Activated T-helper 2 cell treated with anti-CD3 and anti-CD28 coated beads, Interferon-gamma antibody, Interleukin-2, Interleukin-4, amounts not matched to agents 10 μg/mL and 5 μg/mL and 100 μg/mL, durations not matched to agents 14 hours and 24 hours and 36 hours (primary cell): ENCODE measurements around the gene ESAM. TPM values are rescaled to one million over a fixed set of nuclear protein-coding genes. Genes with fewer than 3 reads are reported as not detected.
A peak's percentile ranks its signal among the peaks of the same experiment; 100 is the strongest.

Source experiments
- DNase-seq: peaks from one replicate; pipeline ENCODE4 v3.0.0; 2021; ENCODE audit warnings: low spot score
- H3K27ac Mint-ChIP-seq: one replicate; pipeline ENCODE4 v1.8.0; 2021; ENCODE audit warnings: mixed read lengths
- H3K27me3 Mint-ChIP-seq: one replicate; pipeline ENCODE4 v1.8.0; 2021; ENCODE audit warnings: low read depth, mixed read lengths
- H3K36me3 Mint-ChIP-seq: one replicate; pipeline ENCODE4 v1.8.0; 2021; ENCODE audit warnings: low read depth, mixed read lengths
- H3K4me1 Mint-ChIP-seq: one replicate; pipeline ENCODE4 v1.8.0; 2021; ENCODE audit warnings: low read depth, mixed read lengths
- H3K4me3 Mint-ChIP-seq: one replicate; pipeline ENCODE4 v1.8.0; 2021; ENCODE audit warnings: low read depth, mild to moderate bottlenecking, moderate library complexity, mixed read lengths
- H3K9me3 Mint-ChIP-seq: one replicate; pipeline ENCODE4 v1.8.0; 2021; ENCODE audit warnings: mixed read lengths
- intact Hi-C: fragments of 100-400 bp; cut with micrococcal nuclease; formaldehyde crosslinking; loops from one replicate; pipeline ENCODE4 v1.15.1; 2023
- total RNA-seq: library from RNA; stranded (reverse); gene quantifications from 2 replicates; pipeline ENCODE4 v1.2.3, GENCODE V29; 2022

ESAM gene, protein sequence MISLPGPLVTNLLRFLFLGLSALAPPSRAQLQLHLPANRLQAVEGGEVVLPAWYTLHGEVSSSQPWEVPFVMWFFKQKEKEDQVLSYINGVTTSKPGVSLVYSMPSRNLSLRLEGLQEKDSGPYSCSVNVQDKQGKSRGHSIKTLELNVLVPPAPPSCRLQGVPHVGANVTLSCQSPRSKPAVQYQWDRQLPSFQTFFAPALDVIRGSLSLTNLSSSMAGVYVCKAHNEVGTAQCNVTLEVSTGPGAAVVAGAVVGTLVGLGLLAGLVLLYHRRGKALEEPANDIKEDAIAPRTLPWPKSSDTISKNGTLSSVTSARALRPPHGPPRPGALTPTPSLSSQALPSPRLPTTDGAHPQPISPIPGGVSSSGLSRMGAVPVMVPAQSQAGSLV
- total RNA-seq, result 0.18 and 0.23 TPM in 2 replicates

DNA sequence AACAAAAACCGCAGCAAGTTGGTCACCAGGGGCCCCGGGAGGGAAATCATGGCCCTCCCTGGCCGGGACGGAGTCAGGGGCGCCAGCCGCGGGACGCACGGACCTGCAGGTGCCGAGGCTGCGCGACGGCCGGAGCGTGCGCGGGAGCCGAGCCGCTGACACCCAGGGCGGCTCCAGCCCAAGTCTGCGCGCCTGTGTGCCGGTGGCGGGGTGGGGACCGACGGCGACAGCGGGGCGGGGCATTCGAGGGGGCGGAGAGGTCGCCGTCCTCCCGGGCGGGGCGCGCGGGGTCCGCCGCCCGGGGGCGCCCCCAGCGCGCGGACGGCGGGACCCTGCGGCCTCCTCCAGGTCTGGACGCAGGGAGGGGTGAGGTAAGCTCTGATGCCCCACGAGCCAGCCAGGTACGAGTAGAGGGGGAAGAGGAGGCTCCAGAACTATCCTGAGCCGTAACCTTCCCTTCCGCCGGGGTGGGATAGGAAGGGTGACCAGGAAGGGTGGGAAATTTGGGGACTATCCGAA, at the start of gene ESAM:
Gene ESAM, minus strand, starts transcription at position 186 of the 519 bp plus-strand sequence. Its CDS starts 136 bp downstream, at position 50.
- Mint-ChIP-seq H3K4me1 (peaks cover 17% of the 10 kb centered on the region), H3K27me3 (peaks cover 44% of the 10 kb centered on the region), H3K9me3 (no peaks in the 10 kb centered on the region), H3K4me3 (peak within 1 kb of the TSS; percentile 98), H3K27ac (peak within 1 kb of the TSS; percentile 67), H3K36me3 (peaks cover 8% of the 10 kb centered on the region)
- intact Hi-C loops, result loop anchor here (2.0 kb wide), 4 partner anchors 15 to 75 kb away; partner anchors contain the start of gene MSANTD2
- DNase-seq, result peak; percentile 64

DNA sequence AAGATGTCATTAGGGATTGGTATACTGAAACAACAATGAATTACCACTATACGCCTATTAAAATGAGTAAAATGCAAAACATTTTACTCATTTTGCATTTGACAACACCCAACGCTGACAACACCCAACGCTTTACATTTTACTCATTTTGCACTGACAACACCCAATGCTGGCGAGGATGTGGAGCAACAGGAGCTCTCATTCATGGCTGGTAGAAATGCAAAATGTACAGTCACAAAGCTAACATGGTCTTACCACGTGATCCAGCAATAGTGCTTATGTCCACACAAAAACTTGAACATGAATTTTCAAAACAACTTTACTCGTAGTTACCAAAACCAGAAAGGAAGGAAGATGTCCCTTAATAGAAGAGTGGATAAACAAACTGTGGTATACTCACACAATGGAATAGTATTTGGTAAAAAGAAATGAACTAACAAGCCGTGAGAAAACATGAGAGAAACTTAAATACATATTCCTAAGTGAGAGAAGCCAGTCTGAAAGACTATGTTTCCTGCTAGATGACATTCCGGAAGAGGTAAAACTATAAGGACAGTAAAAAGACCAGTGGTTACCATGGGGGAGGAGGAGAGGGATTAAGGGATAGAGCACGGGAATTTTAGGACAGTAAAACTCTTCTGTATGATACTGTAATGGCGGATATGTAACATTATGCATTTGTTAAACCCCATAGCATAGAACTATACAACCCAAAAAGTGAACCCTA, 49.5 kb upstream of the ESAM start:
- DNase-seq, result no peak
- no peak overlapping the region for H3K27ac Mint-ChIP-seq
- intact Hi-C loops, result no loop called here
- H3K4me1 Mint-ChIP-seq, result peaks cover 2% of the 10 kb centered on the region
- H3K9me3 Mint-ChIP-seq, result no peaks in the 10 kb centered on the region
- no peak overlapping the region for H3K4me3 Mint-ChIP-seq
- H3K27me3 Mint-ChIP-seq, result peaks cover 39% of the 10 kb centered on the region
- no peaks in the 10 kb centered on the region for H3K36me3 Mint-ChIP-seq

DNA sequence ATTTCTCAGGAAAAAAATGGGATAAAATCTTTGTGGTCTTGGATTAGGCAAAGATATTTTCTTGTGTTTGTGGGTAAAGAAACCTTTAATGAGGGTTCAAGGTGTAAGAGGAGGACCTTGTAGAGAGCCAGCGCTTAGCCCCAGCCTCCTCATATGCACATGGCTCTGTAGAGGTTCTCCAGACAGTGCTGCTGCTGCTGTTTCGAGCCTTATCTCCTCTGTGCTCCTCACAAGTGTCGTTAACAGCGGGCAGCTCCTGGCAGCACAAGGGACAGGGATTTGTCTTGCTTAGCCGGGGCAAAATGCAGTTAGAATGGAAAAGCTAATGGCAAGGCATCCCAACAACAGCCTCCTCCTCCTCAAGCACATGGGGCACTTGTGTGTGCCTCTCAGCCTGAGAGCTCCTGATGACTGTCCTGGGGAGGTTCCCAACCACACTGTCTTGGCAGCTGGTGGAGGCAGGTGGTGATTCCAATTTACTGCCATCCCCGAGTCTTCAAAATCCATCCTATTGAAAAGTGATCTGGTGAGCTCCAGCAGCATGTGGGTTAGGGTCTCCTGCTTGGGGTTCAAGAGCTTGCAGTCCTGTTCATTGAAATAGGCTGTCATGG, 45.7 kb upstream of the ESAM start:
- H3K9me3 Mint-ChIP-seq, result no peaks in the 10 kb centered on the region
- no peak overlapping the region for H3K27ac Mint-ChIP-seq

DNA sequence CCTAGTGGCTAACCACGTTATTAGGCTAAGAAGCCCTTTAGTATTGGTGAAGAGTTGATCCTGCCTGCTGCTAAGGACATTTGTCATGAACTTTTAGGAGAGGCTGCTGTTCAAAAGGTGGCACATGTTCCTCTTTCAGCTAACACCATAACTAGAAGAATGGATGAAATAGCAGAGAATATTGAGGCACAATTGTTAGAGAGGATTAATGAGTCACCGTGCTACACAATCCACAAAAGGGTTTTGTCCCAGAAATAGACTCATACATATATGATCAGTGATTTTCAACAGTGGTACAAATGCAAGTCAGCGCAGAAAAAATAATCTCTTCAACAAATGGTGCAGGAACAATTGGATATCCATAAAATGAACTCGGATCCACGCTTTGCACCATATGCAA, 45.1 kb upstream of the ESAM start:
- H3K27me3 Mint-ChIP-seq, result peaks cover 24% of the 10 kb centered on the region
- intact Hi-C loops, result no loop called here
- H3K9me3 Mint-ChIP-seq, result no peaks in the 10 kb centered on the region
- DNase-seq, result no peak
- no peak overlapping the region for H3K27ac Mint-ChIP-seq
- H3K4me3 Mint-ChIP-seq, result no peak overlapping the region
- H3K4me1 Mint-ChIP-seq, result no peaks in the 10 kb centered on the region
- H3K36me3 Mint-ChIP-seq, result no peaks in the 10 kb centered on the region

More for the DNA sequence above, 45.7 kb upstream of the ESAM start:
- H3K36me3 Mint-ChIP-seq, result no peaks in the 10 kb centered on the region
- H3K4me1 Mint-ChIP-seq, result no peaks in the 10 kb centered on the region
- no peak overlapping the region for H3K4me3 Mint-ChIP-seq
- H3K27me3 Mint-ChIP-seq, result peaks cover 27% of the 10 kb centered on the region
- no peak for DNase-seq
- intact Hi-C loops, result no loop called here

DNA sequence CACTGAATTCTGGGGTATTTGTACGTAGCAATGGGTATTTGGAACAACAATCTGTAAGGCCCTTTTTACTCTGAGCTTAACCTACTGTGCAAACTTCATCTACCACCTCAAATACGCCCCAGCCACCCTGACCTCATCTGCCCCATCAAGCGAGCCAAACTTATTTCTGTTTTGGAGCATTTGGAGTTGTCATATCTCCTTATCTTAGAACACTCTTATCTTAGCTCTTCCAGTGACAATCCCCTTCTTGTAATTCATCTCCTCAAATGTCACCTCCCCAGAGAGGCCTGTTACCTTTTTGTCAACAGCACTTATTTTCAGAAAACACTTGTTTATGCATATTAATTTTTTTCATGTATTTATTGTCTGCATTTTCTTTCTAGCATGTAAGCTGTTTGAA, 42.8 kb upstream of the ESAM start:
- Mint-ChIP-seq H3K27me3 (peaks cover 22% of the 10 kb centered on the region), H3K27ac (no peak overlapping the region), H3K9me3 (no peaks in the 10 kb centered on the region), H3K4me1 (peaks cover 9% of the 10 kb centered on the region), H3K4me3 (no peak overlapping the region), H3K36me3 (no peaks in the 10 kb centered on the region)
- intact Hi-C loops, result loop anchor here (5.0 kb wide), 1 partner anchor 183 kb away; the partner anchor contains the start of gene TBRG1
- no peak for DNase-seq

DNA sequence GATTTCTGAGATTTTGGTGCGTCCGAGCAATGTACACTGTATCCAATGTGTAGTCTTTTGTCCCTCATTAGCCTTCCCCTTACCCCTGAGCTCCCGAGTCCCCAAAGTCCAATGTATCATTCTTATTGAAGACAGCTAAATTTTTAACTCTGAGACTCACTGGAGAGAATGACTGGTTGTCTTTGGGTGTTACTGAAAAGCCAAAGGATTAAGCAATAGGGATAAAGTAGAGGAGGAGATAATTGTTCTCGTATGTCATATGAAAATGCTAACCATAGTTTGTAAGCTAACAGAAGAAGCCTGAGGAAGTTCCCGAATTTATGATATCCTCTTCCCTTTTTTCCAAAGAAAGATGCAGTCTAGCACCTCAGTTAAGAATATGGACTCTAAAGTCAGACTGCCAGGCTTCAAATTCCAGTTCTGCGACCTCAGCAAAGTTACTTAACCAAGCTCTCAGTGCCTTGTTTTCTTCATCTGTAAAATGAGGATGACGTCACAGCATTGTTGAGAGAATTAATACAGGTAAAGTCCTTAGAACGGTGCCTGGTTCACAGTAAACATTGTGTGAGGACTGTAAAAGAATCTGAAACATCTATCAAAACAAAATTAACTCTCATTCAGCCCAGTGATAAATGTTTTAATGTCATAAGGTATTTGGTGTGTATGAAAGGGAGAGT, 39.7 kb upstream of the ESAM start:
- DNase-seq, result no peak
- H3K4me3 Mint-ChIP-seq, result peak overlapping the region; percentile 21
- intact Hi-C loops, result loop anchor here (2.0 to 5.0 kb wide), 2 partner anchors 39 to 179 kb away; partner anchors contain the start of genes ESAM and TBRG1
- peaks cover 8% of the 10 kb centered on the region for H3K36me3 Mint-ChIP-seq
- H3K27ac Mint-ChIP-seq, result no peak overlapping the region
- peaks cover 11% of the 10 kb centered on the region for H3K27me3 Mint-ChIP-seq
- H3K9me3 Mint-ChIP-seq, result no peaks in the 10 kb centered on the region
- peaks cover 23% of the 10 kb centered on the region for H3K4me1 Mint-ChIP-seq

DNA sequence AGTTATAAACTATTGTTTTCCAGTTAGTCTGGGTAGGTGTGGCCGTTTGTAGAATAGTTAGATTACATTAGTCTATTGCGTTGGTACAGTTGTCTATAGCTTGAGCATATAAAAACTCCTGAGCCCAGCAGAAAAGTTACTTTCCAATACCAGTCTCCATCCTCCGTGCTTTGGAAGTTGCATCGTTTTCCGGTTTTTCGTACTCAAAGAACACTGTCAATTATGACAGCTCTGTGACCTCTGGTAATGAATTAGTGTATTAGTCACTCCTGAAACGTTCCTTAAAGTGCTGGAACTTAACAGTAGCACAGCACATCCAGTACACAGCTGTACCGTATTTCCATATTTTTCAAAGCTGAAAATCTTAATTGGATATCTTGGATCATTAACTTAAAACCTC, 38.9 kb upstream of the ESAM start:
- H3K9me3 Mint-ChIP-seq, result no peaks in the 10 kb centered on the region
- H3K4me1 Mint-ChIP-seq, result peaks cover 27% of the 10 kb centered on the region
- intact Hi-C loops, result loop anchor here (2.0 to 5.0 kb wide), 2 partner anchors 38 to 179 kb away; partner anchors contain the start of genes ESAM and TBRG1
- H3K4me3 Mint-ChIP-seq, result peak overlapping the region; percentile 79
- peak overlapping the region; percentile 76 for H3K27ac Mint-ChIP-seq
- H3K27me3 Mint-ChIP-seq, result peaks cover 11% of the 10 kb centered on the region
- peaks cover 8% of the 10 kb centered on the region for H3K36me3 Mint-ChIP-seq
- no peak for DNase-seq

DNA sequence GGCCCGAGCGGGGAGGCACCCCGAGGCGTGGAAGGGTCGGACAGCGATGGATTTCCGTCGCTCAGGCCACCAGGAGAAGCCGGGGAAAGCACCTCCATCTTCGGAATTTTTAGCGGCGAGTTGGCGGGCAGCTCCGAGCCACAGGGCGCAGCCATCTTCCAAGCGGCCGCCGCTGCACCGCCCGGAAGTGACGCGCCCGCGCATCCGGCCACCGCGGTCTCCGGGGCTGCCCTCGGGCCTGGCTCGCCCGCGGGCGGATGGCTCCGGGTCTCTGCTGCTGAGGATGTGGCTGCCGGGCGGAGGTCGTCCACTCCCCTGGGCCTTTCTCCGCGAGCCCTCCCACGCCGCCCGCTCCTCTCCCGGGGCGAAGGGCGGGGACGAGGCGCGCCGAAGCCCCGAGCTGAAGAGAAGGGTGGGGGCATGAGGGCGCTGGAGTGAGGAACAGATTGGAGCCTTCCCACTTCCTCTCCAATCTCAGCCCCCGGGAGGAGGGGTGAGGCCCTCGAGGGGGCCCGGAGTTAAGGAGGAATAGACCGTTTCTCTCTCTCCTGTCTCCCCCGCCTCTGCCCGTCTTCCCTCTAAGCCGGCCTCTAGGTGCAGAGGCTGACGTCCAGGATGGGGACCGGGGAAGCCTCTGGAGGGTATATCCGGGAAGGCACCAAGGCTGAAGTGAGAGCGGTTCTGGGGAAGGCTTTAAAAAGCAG, 38.3 kb upstream of the ESAM start, which contains the start of gene MSANTD2:
Gene MSANTD2, minus strand, starts transcription at position 181 of the 704 bp plus-strand sequence. Its CDS starts 26 bp downstream, at position 155.
- no peaks in the 10 kb centered on the region for H3K9me3 Mint-ChIP-seq

DNA sequence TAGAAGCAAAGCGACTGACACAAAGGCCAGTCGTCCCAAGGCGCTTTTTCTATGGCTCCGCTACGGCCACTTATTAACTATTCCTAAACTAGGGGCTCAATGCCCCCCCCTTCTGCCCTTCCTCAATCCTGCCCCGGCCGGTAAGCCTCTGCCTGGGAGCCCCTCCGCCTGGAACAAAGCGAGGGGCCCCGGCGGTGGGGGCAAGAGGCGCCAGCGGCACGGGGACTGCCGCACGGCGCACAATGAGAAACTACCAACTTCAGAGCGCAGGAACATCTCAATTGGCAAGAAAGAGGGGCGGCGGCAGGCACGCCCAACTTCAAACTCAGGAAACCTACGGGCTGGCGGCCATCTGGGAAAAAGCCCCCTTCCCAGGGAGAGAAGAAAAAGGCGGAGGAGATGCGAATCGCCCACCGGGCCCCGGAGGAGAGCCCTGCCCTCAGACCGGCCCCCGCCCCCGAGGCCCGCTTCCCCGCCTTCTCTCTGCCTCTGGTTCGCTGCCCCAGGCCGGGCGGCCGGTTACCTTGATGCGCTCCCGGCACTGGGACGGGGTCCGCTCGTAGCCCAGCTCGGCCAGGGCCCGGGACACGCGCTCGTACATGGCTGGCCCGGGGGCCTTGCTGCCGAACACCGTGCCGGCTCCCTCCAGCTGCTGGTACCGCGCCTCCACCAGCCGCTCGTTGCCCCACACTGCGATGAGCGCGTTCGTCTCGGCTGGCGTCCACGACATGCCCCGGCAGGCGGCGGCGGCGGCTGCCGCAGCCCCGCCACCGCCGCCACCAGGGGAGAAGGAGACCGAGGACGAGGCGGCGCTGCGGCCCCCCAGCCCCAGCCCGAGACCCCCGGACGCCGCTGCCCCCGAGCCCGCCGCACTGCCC, 37.5 kb upstream of the ESAM start:
- peak overlapping the region; percentile 92 for H3K4me3 Mint-ChIP-seq
- H3K9me3 Mint-ChIP-seq, result no peaks in the 10 kb centered on the region
- peak overlapping the region; percentile 80 for H3K27ac Mint-ChIP-seq
- H3K36me3 Mint-ChIP-seq, result peaks cover 8% of the 10 kb centered on the region
- intact Hi-C loops, result loop anchor here (1.0 to 5.0 kb wide), 6 partner anchors 37 to 177 kb away; partner anchors contain the start of genes ESAM, SIAE, SPA17 and TBRG1
- peaks cover 29% of the 10 kb centered on the region for H3K4me1 Mint-ChIP-seq
- peak; percentile 38 for DNase-seq
- H3K27me3 Mint-ChIP-seq, result peaks cover 8% of the 10 kb centered on the region

More for the DNA sequence above, 38.3 kb upstream of the ESAM start, which contains the start of gene MSANTD2:
- Mint-ChIP-seq H3K4me1 (peaks cover 27% of the 10 kb centered on the region), H3K27ac (peak within 1 kb of the TSS; percentile 80), H3K27me3 (peaks cover 11% of the 10 kb centered on the region), H3K4me3 (peak within 1 kb of the TSS; percentile 92), H3K36me3 (peaks cover 8% of the 10 kb centered on the region)
- intact Hi-C loops, result loop anchor here (1.0 to 5.0 kb wide), 5 partner anchors 37 to 178 kb away; partner anchors contain the start of genes ESAM, SIAE, SPA17 and TBRG1
- peak; percentile 76 for DNase-seq

DNA sequence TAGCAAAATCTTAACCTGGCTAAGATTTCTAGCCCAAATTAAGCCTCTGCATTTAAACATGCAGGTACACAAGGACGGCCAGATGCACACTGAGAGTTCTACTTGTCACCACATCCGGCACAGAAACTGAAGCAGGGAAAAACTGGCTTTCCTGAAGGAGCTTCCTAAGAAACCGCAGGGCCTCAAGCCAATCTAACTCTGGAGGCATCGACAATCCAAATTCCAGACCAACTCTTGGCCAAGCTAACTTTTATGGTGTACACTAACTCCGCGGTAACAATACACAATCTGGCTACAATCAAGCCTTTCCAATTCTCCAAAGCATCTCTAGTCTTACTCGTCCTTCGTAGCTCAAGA, 36.9 kb upstream of the ESAM start:
- Mint-ChIP-seq H3K4me3 (peak overlapping the region; percentile 92), H3K4me1 (peaks cover 29% of the 10 kb centered on the region), H3K27ac (peak overlapping the region; percentile 80), H3K9me3 (no peaks in the 10 kb centered on the region), H3K27me3 (peaks cover 8% of the 10 kb centered on the region), H3K36me3 (peaks cover 8% of the 10 kb centered on the region)
- intact Hi-C loops, result loop anchor here (2.0 kb wide), 1 partner anchor 52 kb away; no protein-coding TSS in a partner anchor
- no peak for DNase-seq

DNA sequence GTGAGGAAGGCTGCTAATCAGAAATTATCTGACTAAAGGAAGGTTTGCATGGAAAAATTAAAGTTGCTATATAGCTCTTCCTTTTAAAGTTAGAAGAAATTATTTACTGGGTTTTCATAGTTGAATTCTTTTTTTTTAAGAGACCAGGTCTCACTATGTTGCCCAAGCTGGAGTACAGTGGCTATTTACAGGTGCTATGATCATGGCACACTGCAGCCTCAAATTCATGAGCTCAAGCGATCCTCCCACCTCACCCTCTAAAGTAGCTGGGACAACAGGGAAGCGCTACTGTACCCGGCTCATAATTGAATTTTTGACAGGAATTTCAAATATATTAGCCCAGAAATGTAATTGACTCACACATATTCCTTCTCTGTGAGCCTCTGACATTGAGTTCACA, 34.2 kb upstream of the ESAM start:
- intact Hi-C loops, result no loop called here
- no peak overlapping the region for H3K27ac Mint-ChIP-seq

More for the DNA sequence above, 34.2 kb upstream of the ESAM start:
- H3K4me3 Mint-ChIP-seq, result no peak overlapping the region
- peaks cover 43% of the 10 kb centered on the region for H3K4me1 Mint-ChIP-seq
- H3K27me3 Mint-ChIP-seq, result no peaks in the 10 kb centered on the region
- H3K9me3 Mint-ChIP-seq, result no peaks in the 10 kb centered on the region
- DNase-seq, result no peak
- peaks cover 8% of the 10 kb centered on the region for H3K36me3 Mint-ChIP-seq
